B cell (primary cell): ENCODE results near the gene ZNF516. TPM values are rescaled to one million over a fixed set of nuclear protein-coding genes. Genes with fewer than 3 reads are reported as not detected.

ENCODE experiments used
- ATAC-seq: fragments of 200-7000 bp; cut with Tn5 transposase; one replicate; pipeline ENCODE4 v1.10.0; 2021; ENCODE audit warnings: low read depth, mild to moderate bottlenecking, moderate number of reproducible peaks, moderate library complexity
- CTCF ChIA-PET: fragments of 350-600 bp; sonication (Branson Sonifier 250); formaldehyde crosslinking; loops from one replicate; lab custom pipeline; 2021; ENCODE audit warnings: antibody characterized with exemption, inconsistent platforms; lab: Charles Lee
- POLR2A ChIA-PET: fragments of 350-600 bp; sonication (Branson Sonifier 250); formaldehyde crosslinking; loops from one replicate; lab custom pipeline; 2021; ENCODE audit warnings: antibody characterized with exemption; lab: Charles Lee
- DNase-seq: peaks from one replicate; pipeline ENCODE4 v3.0.0; 2013
- H2AFZ ChIP-seq: 2 replicates; pipeline ENCODE4 v1.6.1; 2012; ENCODE audit warnings: mild to moderate bottlenecking, low read depth, low read length; ENCODE audit not compliant: insufficient read depth, poor library complexity, severe bottlenecking
- H3K27ac ChIP-seq, 2 donors: 1 replicate in 1 of 2; 2 replicates in 1 of 2; pipeline ENCODE4 v1.5.1; 2012 to 2013; ENCODE audit warnings: low read length in 2 of 2, mild to moderate bottlenecking in 2 of 2, moderate library complexity in 1 of 2
- H3K27me3 ChIP-seq, 4 experiments: fragments of 200-600 bp in 1 of 4; sonication (generic) in 1 of 4; replicated peaks in 1 of 4; 1 replicate in 2 of 4; 2 replicates in 2 of 4; pipeline versions ENCODE4 v1.6.1 to v1.7.0; 2013 to 2016; ENCODE audit warnings: low read length in 3 of 4, mild to moderate bottlenecking in 2 of 4, mixed read lengths in 1 of 4, moderate library complexity in 1 of 4; ENCODE audit not compliant: insufficient read depth in 4 of 4, control insufficient read depth in 3 of 4; ENCODE audit errors: control extremely low read depth in 1 of 4
- H3K36me3 ChIP-seq, 2 experiments: replicated peaks in 1 of 2; 1 replicate in 1 of 2; 2 replicates in 1 of 2; pipeline versions ENCODE4 v1.6.1 to v1.7.1; 2013; ENCODE audit warnings: low read length in 1 of 2; ENCODE audit not compliant: insufficient read depth in 2 of 2, control insufficient read depth in 1 of 2; ENCODE audit errors: control extremely low read depth in 1 of 2, extremely low read depth in 1 of 2
- H3K4me1 ChIP-seq, 2 donors: fragments of 200-600 bp in 1 of 2; sonication (generic) in 1 of 2; 1 replicate in 1 of 2; 2 replicates in 1 of 2; pipeline versions ENCODE4 v1.5.1 to v1.6.1; 2013 to 2017; ENCODE audit warnings: low read length in 2 of 2; ENCODE audit not compliant: control insufficient read depth in 2 of 2, insufficient read depth in 2 of 2
- H3K4me2 ChIP-seq: replicated peaks from 2 replicates; pipeline ENCODE3; 2012; ENCODE audit warnings: mild to moderate bottlenecking, low read depth, low read length; ENCODE audit not compliant: poor library complexity, severe bottlenecking
- H3K4me3 ChIP-seq, 5 experiments: fragments of 200-600 bp in 1 of 5; sonication (generic) in 1 of 5; 1 replicate in 3 of 5; 2 replicates in 2 of 5; pipeline versions ENCODE4 v1.5.1 to v1.7.0; 2011 to 2016; ENCODE audit warnings: low read length in 4 of 5, mild to moderate bottlenecking in 4 of 5, low read depth in 2 of 5, control low read depth in 1 of 5, moderate library complexity in 1 of 5; ENCODE audit not compliant: insufficient read depth in 1 of 5; ENCODE audit errors: control extremely low read depth in 1 of 5, extremely low read depth in 1 of 5
- H3K79me2 ChIP-seq: fragments of 200-600 bp; sonication (generic); one replicate; pipeline ENCODE4 v1.6.0; 2016; ENCODE audit warnings: low read length; ENCODE audit not compliant: control insufficient read depth, insufficient read depth
- H3K9ac ChIP-seq: fragments of 200-600 bp; sonication (generic); 2 replicates; pipeline ENCODE4 v1.6.1; 2017; ENCODE audit warnings: mild to moderate bottlenecking, low read length, moderate library complexity
- H3K9me3 ChIP-seq, 3 donors: one replicate each; pipeline versions ENCODE4 v1.6.1 to v1.7.1; 2013; ENCODE audit warnings: low read length in 2 of 3; ENCODE audit not compliant: control insufficient read depth in 2 of 3, insufficient read depth in 1 of 3; ENCODE audit errors: control extremely low read depth in 1 of 3
- H4K20me1 ChIP-seq: 2 replicates; pipeline ENCODE4 v1.6.0; 2012; ENCODE audit warnings: mild to moderate bottlenecking, low read length; ENCODE audit not compliant: insufficient read depth, control insufficient read depth, poor library complexity, severe bottlenecking
- H3K27ac Mint-ChIP-seq: one replicate; pipeline ENCODE4 v1.8.0; 2021; ENCODE audit warnings: mixed read lengths
- H3K27me3 Mint-ChIP-seq: one replicate; pipeline ENCODE4 v1.8.0; 2021; ENCODE audit warnings: mixed read lengths
- H3K4me1 Mint-ChIP-seq: one replicate; pipeline ENCODE4 v1.8.0; 2021; ENCODE audit warnings: mixed read lengths
- H3K4me3 Mint-ChIP-seq: one replicate; pipeline ENCODE4 v1.8.0; 2021; ENCODE audit warnings: mixed read lengths
- H3K9me3 Mint-ChIP-seq: one replicate; pipeline ENCODE4 v1.8.0; 2022; ENCODE audit warnings: mixed read lengths; ENCODE audit not compliant: insufficient read depth
- CTCF ChIP-seq: fragments of 200-600 bp; IDR thresholded peaks from one replicate; pipeline ENCODE4 v1.8.0; 2022; ENCODE audit warnings: antibody characterized with exemption, mild to moderate bottlenecking
- EZH2 ChIP-seq: IDR thresholded peaks from 2 replicates; pipeline ENCODE4 v1.6.1; 2012; ENCODE audit warnings: borderline replicate concordance, low read depth, mild to moderate bottlenecking, moderate library complexity, low read length; ENCODE audit not compliant: insufficient read depth, poor library complexity, severe bottlenecking
- WGBS: methylation state at CpG from one replicate; pipeline ENCODE4 v1.1.5; 2013; ENCODE audit warnings: missing lambda C conversion rate; ENCODE audit not compliant: insufficient coverage; 5-methylcytosine and 5-hydroxymethylcytosine counted together
- intact Hi-C: fragments of 100-400 bp; cut with micrococcal nuclease; formaldehyde crosslinking; loops from one replicate; pipeline ENCODE4 v1.10.0; 2022
- polyA plus RNA-seq: library from polyadenylated mRNA; depleted of rRNA; stranded (reverse); fragments of >200 nt; gene quantifications from 2 replicates; pipeline ENCODE4 v1.2.3, GENCODE V29; 2012
- total RNA-seq, 2 donors: library from RNA; stranded (reverse); fragments of 120-200 nt in 1 of 2; gene quantifications; 1 replicate in 1 of 2; 2 replicates in 1 of 2; pipeline versions ENCODE4 v1.2.3 to v1.2.4, GENCODE V29; 2013 to 2022

The ZNF516 gene
- total and polyA plus RNA-seq, 2 donors (not counting 1 experiment from before 2014, with no cell fraction given): 6.7 to 27.1 TPM

- H3K36me3 ChIP-seq: no peaks in the 10 kb centered on the region
- peaks cover 28% of the 10 kb centered on the region for H4K20me1 ChIP-seq
- H3K79me2 ChIP-seq: peaks cover 24% of the 10 kb centered on the region
- no peak overlapping the region for H3K4me3 ChIP-seq
- no peak overlapping the region for H3K27ac ChIP-seq
- no peak overlapping the region for H3K9ac ChIP-seq
- 82% methylated on average over 7 of the region's 11 CpGs for WGBS
- TF ChIP-seq EZH2 (no peak), CTCF (no peak)
- intact Hi-C loops: no loop called here
- Mint-ChIP-seq H3K4me1 (peaks cover 6% of the 10 kb centered on the region), H3K27me3 (no peaks in the 10 kb centered on the region), H3K4me3 (no peak overlapping the region), H3K27ac (no peak overlapping the region), H3K9me3 (no peaks in the 10 kb centered on the region)
- H3K27me3 ChIP-seq: no peaks in the 10 kb centered on the region
- H3K4me1 ChIP-seq: no peaks in the 10 kb centered on the region
- ATAC-seq (no peak), DNase-seq (no peak)
- no peak overlapping the region for H3K4me2 ChIP-seq
- CTCF ChIA-PET: no interaction called here
- H2AFZ ChIP-seq: no peak overlapping the region
- peaks cover 0 to 5% (median 0%) of the 10 kb centered on the region in 3 donors for H3K9me3 ChIP-seq
- POLR2A ChIA-PET: no interaction called here
These were observed 84.2 kb downstream of the ZNF516 start for GRCh38 chr18:76410660-76411417.

- peaks cover 23% of the 10 kb centered on the region for H3K79me2 ChIP-seq
- no peak overlapping the region for H3K4me2 ChIP-seq
- DNase-seq (no peak), ATAC-seq (no peak)
- Mint-ChIP-seq H3K27me3 (no peaks in the 10 kb centered on the region), H3K4me1 (peaks cover 6% of the 10 kb centered on the region), H3K27ac (no peak overlapping the region), H3K4me3 (no peak overlapping the region), H3K9me3 (no peaks in the 10 kb centered on the region)
- no peak overlapping the region for H3K9ac ChIP-seq
- H3K4me1 ChIP-seq: no peaks in the 10 kb centered on the region
- no peak overlapping the region for H3K27ac ChIP-seq
- H3K27me3 ChIP-seq: no peaks in the 10 kb centered on the region
- no peak overlapping the region for H3K4me3 ChIP-seq
- CTCF ChIA-PET: interaction anchor here (2.1 kb wide), 1 partner anchor 11 kb away, joined by 10 read pairs; no protein-coding TSS in a partner anchor
- H2AFZ ChIP-seq: no peak overlapping the region
- intact Hi-C loops: no loop called here
- peaks cover 31% of the 10 kb centered on the region for H4K20me1 ChIP-seq
- POLR2A ChIA-PET: no interaction called here
- WGBS: 90% methylated on average over 5 of the region's 5 CpGs
- H3K36me3 ChIP-seq: no peaks in the 10 kb centered on the region
- H3K9me3 ChIP-seq: peaks cover 0 to 5% (median 0%) of the 10 kb centered on the region in 3 donors
- TF ChIP-seq CTCF (no peak), EZH2 (no peak)
These were observed 85.0 kb downstream of the ZNF516 start for GRCh38 chr18:76410033-76410432.
